Erythroblast (primary cell): Measurements from ENCODE around the gene ADAP1.
"Not testable (repeated sequence)": the region's sequence is repeated elsewhere in the genome, so short reads cannot be mapped to it uniquely, and the experiment has no call there.

Experiments
- GATA1 ChIP-seq: IDR thresholded peaks from 2 replicates; pipeline ENCODE4 v1.6.1; 2011; ENCODE audit warnings: low read depth, mild to moderate bottlenecking, control low read depth, low read length, moderate library complexity
- POLR2A ChIP-seq: IDR thresholded peaks from 2 replicates; pipeline ENCODE4 v1.6.1; 2011; ENCODE audit warnings: mild to moderate bottlenecking, low read length

- not testable (repeated sequence) for TF ChIP-seq POLR2A, GATA1
Observed at GRCh38 chr7:943793-944192, 10.7 kb downstream of the ADAP1 start.
